Heart right ventricle (tissue), 16 donors: ENCODE measurements around the gene PEPD. TPM values are rescaled to one million over a fixed set of nuclear protein-coding genes. Genes with fewer than 3 reads are reported as not detected.

Experiments used
- ATAC-seq, 8 donors: fragments of 200-7000 bp; cut with Tn5 transposase; one replicate each; pipeline ENCODE4 v1.9.1; 2020; ENCODE audit warnings: mild to moderate bottlenecking in 8 of 8, moderate library complexity in 8 of 8, moderate number of reproducible peaks in 1 of 8
- DNase-seq, 2 donors: peaks; one replicate each; pipeline ENCODE4 v3.0.0-alpha.2; 2020
- H3K27ac ChIP-seq, 10 donors: fragments of 200-600 bp; sonication (generic) in 2 of 10; one replicate each; pipeline versions ENCODE4 v1.5.0 to v1.8.0; 2020 to 2022; ENCODE audit warnings: mild to moderate bottlenecking in 3 of 10
- H3K27me3 ChIP-seq, 7 donors: fragments of 200-600 bp; one replicate each; pipeline ENCODE4 v1.8.0; 2021 to 2022; ENCODE audit warnings: mild to moderate bottlenecking in 2 of 7
- H3K36me3 ChIP-seq, 9 donors: fragments of 200-600 bp; sonication (generic) in 1 of 9; one replicate each; pipeline versions ENCODE4 v1.5.0 to v1.8.0; 2020 to 2022; ENCODE audit warnings: mild to moderate bottlenecking in 2 of 9
- H3K4me1 ChIP-seq, 9 donors: fragments of 200-600 bp; sonication (generic) in 1 of 9; one replicate each; pipeline versions ENCODE4 v1.5.0 to v1.8.0; 2020 to 2022; ENCODE audit warnings: mild to moderate bottlenecking in 4 of 9
- H3K4me3 ChIP-seq, 10 donors: fragments of 200-600 bp; sonication (generic) in 2 of 10; one replicate each; pipeline versions ENCODE4 v1.5.0 to v1.8.0; 2020 to 2022; ENCODE audit warnings: mild to moderate bottlenecking in 7 of 10, moderate library complexity in 2 of 10
- H3K9me3 ChIP-seq, 11 donors: fragments of 200-600 bp in 10 of 11; sonication (generic) in 2 of 11; one replicate each; pipeline versions ENCODE4 v1.5.0 to v1.8.0; 2013 to 2022; ENCODE audit warnings: mild to moderate bottlenecking in 2 of 11, control low read depth in 1 of 11, moderate library complexity in 1 of 11
- WGBS, 2 donors: extraction: QIAGEN DNeasy Blood & Tissue Kit; methylation state at CpG; one replicate each; pipeline ENCODE4 v1.1.7; 2013; ENCODE audit warnings: inconsistent platforms in 1 of 2; 5-methylcytosine and 5-hydroxymethylcytosine counted together
- intact Hi-C, 10 donors: fragments of 100-400 bp; cut with DNase I; formaldehyde crosslinking; loops; one replicate each; pipeline versions ENCODE4 v1.11.1 to v1.14.2; 2022
- polyA plus RNA-seq, 2 donors: library from polyadenylated mRNA; stranded (reverse); fragments of 200-250 nt; gene quantifications; one replicate each; pipeline ENCODE4 v1.2.3, GENCODE V29; 2013
- total RNA-seq, 10 donors: library from RNA; stranded (reverse); fragmentation: NEBNext Ultra II Directional in 3 of 10; extraction: Animal tissue kit (Norgen Biotek cat#: 25700) in 3 of 10; gene quantifications; one replicate each; pipeline versions ENCODE4 v1.2.1 to v1.2.4, GENCODE V29; 2021 to 2023
- TF ChIP-seq, protein P1 (sequence below), 9 donors: fragments of 200-600 bp; sonication (generic) in 2 of 9; IDR thresholded peaks; one replicate each; pipeline versions ENCODE4 v1.5.0 to v1.8.0; 2021 to 2022; ENCODE audit warnings: antibody characterized with exemption in 9 of 9, mild to moderate bottlenecking in 5 of 9, moderate library complexity in 1 of 9
- donor health status: Arrhythmogenic right ventricular cardiomyopathy.
- donor health status: ischemic (EF 13 %, LVEDD 7.1; RV severe dilation, severe dysfunction).
- donor health status: healthy with polysubstance abuse.
- donor health status: DM: no; HTN: yes; CAD: no.
- donor health status: DM: no; HTN: no; CAD: no.
- donor health status: ischemic (EF 25% LVEDD 6.9; RV normal size, moderate dysfunction).
- donor health status: ischemic (EF 25% LVEDD 5.7; RV mildly dilated, moderate dysfunction).
- donor health status: healthy.
- donor health status: DM: yes; HTN: yes; CAD: no.
- donor health status: Ischemic cardiomyopathy.
- donor health status: ischemic (EF 35%, LVEDD 5.7; RV mildly dilated, moderate dysfunction).
- donor health status: nonischemic (EF 11% LVEDD 7.7; RV severe dilation, severe dysfunction).
- donor health status: DM: yes; HTN: yes; CAD: no.
- donor health status: PGD.
- donor health status: ischemic (EF 29% LVEDD 5.4; RV normal size, mild dysfunction).
- donor health status: nonischemic (EF 23%, LVEDD 6.1; RV moderate dilation, normal function).

Gene PEPD
- total and polyA plus RNA-seq, 12 donors, result 20.4 to 47.7 (median 26.8) TPM

DNA sequence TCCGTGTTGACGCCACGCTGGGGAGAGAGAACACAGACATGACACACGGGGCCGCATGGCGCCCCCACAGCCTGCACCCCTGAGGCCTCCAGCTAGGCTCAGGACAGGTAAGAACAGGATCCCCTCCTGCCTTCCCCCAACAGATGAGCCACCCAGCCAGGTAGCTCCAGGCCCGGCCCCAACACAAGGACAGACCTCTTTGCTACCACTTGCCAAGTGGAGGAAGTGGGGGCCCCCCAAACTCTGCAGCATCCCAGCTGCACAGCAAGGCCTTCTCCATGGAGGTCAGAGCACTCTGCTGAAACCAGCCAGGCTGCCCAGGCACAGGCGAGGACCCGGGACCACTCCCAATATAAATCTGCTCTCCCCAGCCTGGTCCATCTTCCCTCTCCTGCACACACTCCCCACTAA is 31.5 kb downstream of the PEPD start:
- H3K27me3 ChIP-seq, result no peaks in the 10 kb centered on the region
- TF ChIP-seq, protein P1, sequence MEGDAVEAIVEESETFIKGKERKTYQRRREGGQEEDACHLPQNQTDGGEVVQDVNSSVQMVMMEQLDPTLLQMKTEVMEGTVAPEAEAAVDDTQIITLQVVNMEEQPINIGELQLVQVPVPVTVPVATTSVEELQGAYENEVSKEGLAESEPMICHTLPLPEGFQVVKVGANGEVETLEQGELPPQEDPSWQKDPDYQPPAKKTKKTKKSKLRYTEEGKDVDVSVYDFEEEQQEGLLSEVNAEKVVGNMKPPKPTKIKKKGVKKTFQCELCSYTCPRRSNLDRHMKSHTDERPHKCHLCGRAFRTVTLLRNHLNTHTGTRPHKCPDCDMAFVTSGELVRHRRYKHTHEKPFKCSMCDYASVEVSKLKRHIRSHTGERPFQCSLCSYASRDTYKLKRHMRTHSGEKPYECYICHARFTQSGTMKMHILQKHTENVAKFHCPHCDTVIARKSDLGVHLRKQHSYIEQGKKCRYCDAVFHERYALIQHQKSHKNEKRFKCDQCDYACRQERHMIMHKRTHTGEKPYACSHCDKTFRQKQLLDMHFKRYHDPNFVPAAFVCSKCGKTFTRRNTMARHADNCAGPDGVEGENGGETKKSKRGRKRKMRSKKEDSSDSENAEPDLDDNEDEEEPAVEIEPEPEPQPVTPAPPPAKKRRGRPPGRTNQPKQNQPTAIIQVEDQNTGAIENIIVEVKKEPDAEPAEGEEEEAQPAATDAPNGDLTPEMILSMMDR (IDR thresholded peaks at IDR 0.05), result no peak
- no peak overlapping the region for H3K4me3 ChIP-seq
- no peak overlapping the region for H3K27ac ChIP-seq
- intact Hi-C loops, result no loop called here
- peaks cover 0 to 31% (median 0%) of the 10 kb centered on the region in 9 donors for H3K36me3 ChIP-seq
- ATAC-seq (no peak), DNase-seq (no peak)
- no peaks in the 10 kb centered on the region for H3K9me3 ChIP-seq
- 89 to 91% methylated on average over 9 of the region's 9 CpGs for WGBS, 2 donors
- H3K4me1 ChIP-seq, result peaks cover 0 to 12% (median 0%) of the 10 kb centered on the region in 9 donors

DNA sequence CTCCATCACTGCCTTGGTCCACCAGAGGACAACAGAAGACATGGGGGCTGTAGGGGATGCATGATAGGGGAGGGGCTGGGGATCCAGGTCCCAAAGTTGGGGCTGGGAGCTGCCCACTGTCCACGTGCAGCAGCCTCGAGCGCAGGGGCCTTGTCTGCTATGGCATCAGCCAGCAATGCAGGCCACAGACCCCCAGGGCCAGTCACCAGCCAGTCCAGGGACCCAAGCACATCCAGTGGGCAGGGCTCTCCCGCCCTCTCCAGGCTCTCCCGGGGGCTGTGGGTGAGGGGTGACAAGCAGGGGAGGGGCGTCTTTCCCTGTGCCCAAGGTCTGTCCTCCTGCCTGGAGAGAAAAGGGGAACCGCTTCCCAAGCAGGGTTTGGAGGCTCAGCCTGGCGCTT is 32.8 kb downstream of the PEPD start:
- Histone ChIP-seq H3K27ac (no peak overlapping the region), H3K4me3 (no peak overlapping the region), H3K27me3 (no peaks in the 10 kb centered on the region), H3K9me3 (peaks cover 0 to 6% (median 0%) of the 10 kb centered on the region in 11 donors), H3K36me3 (peaks cover 0 to 31% (median 0%) of the 10 kb centered on the region in 9 donors), H3K4me1 (peaks cover 0 to 12% (median 0%) of the 10 kb centered on the region in 9 donors)
- WGBS, 2 donors, result 89 to 97% methylated on average over 8 of the region's 8 CpGs
- ATAC-seq (no peak), DNase-seq (no peak)
- TF ChIP-seq, protein P1 (IDR thresholded peaks at IDR 0.05), result no peak
- intact Hi-C loops, result no loop called here

DNA sequence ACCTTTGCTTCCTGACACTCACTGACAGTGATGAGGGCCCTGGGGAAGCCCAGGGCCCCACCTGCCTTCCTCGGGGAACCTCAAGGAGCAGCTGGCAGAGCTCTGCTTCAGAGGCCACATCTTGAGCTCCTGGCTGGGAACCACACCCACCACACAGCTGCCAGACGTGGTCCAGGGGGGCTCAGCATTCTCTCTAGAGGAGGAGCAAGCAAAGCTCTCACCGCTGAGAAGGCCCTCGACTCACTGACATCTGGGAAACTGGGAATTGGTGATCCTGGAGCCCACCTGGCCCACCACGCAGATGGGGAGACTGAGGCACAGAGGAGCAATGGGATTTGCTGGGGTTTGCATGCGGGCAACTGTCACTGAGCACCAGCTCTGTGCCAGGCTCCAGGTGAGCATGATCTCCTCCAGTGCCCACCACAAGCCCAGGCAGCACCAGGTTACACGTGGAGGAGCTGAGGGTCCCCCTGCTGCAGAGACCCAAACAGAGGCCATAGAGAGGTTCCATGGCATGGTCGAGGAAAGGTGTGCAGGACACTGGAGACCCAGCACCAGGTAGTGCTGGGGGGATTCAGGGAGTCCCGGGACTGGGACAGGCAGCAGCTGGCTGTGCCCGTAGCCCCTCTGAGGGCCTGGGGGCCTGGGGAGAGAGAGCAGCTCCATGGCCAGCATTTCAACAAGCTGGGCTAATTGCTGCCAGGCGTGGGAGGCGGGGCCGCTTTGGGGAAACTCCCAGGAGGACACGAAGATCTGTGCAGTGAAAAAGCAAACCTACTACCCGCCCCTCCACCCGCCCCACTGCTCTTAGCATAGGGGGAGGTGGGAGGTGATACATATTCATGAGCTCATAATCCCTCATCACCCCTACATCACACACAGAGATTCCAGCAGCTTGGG is 33.4 kb downstream of the PEPD start:
- intact Hi-C loops, result no loop called here
- TF ChIP-seq, protein P1 (IDR thresholded peaks at IDR 0.05), result no peak
- H3K27ac ChIP-seq, result no peak overlapping the region
- ATAC-seq (no peak), DNase-seq (no peak)
- H3K36me3 ChIP-seq, result peaks cover 0 to 31% (median 0%) of the 10 kb centered on the region in 9 donors
- 91 to 93% methylated on average over 16 of the region's 16 CpGs for WGBS, 2 donors
- H3K4me1 ChIP-seq, result peaks cover 0 to 12% (median 0%) of the 10 kb centered on the region in 9 donors
- H3K9me3 ChIP-seq, result peaks cover 0 to 12% (median 2%) of the 10 kb centered on the region in 11 donors
- H3K27me3 ChIP-seq, result no peaks in the 10 kb centered on the region
- no peak overlapping the region for H3K4me3 ChIP-seq

- Histone ChIP-seq H3K36me3 (peaks cover 0 to 25% (median 0%) of the 10 kb centered on the region in 9 donors), H3K27me3 (no peaks in the 10 kb centered on the region), H3K4me3 (no peak overlapping the region), H3K9me3 (peaks cover 0 to 22% (median 5%) of the 10 kb centered on the region in 11 donors), H3K27ac (peak overlapping the region in 1 of 10 donors; percentile 16), H3K4me1 (peaks cover 0 to 12% (median 0%) of the 10 kb centered on the region in 9 donors)
- ATAC-seq (peak in 7 of 8 donors; percentile 51 to 82 (median 70)), DNase-seq (no peak)
- intact Hi-C loops, result no loop called here
- TF ChIP-seq, protein P1 (IDR thresholded peaks at IDR 0.05), result no peak
- 59 to 74% methylated on average over 23 of the region's 23 CpGs for WGBS, 2 donors
Observed at GRCh38 chr19:33486936-33487811, 34.4 kb downstream of the PEPD start.
